NCI-H345 (cell line): Measurements from ENCODE around the gene ZFAND3.
"Not testable (repeated sequence)": the region's sequence is repeated elsewhere in the genome, so short reads cannot be mapped to it uniquely, and the experiment has no call there.

Experiments used
- DNase-seq: peaks from one replicate; lab custom pipeline; 2025; lab: John Stamatoyannopoulos, UW

Gene ZFAND3

GRCh38 chr6:37936906-37937305, 117.4 kb downstream of the ZFAND3 start:
- DNase-seq = no peak

DNA sequence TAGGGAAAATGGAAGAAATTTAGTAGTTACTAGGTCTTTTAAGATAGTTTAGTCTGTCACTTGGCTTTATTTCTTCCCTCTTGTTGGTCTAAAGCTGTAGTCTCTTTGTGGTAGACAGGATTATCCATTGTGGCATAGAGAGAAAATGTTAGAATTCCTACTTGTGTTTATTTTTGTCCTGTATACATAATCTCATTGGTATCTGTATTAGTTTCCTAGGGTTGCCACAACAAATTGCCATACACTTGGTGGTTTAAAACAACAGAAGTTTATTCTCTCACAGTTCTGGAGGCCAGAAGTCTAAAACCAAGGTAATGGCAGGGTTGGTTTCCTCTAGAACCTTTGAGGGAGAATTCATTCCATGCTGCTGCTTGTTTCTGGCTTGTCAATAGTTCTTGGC, 119.4 kb downstream of the ZFAND3 start:
- no peak for DNase-seq

DNA sequence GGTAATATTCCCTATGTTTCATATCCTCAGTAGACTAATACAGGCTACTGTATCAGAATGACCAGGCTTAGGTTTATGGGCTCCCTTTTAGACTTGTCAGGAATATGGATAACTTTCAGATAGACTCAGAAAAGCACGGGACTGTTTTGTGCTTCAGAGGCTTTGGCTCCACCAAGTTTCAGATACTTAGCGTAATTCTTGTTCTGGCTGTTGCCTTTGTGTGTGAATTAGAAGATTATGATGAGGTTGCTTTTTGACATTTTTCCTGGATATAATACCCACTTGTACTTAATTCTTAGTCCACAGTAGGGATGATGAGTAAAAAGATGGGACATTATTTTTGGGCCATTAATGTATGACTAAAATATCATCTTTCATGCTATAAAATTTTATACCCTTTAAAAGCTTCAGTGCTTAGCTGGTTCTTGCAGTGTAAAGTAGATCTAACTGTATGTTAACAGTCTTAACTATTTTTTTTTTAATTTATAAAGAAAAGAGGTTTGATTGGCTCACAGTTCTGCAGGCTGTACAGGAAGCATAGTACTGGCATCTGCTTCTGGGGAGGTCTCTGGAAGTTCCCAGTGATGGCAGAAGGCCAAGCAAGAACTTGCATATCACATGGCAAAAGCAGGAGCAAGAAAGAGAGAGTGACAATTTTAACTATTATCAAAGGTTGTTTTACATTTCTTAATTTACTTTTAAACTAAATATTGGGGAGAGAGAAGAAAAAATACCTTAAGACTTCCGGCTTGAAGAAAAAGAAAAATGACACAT, 120.7 kb downstream of the ZFAND3 start:
- no peak for DNase-seq

GRCh38 chr6:37941871-37942270, 122.3 kb downstream of the ZFAND3 start:
- DNase-seq = no peak

- DNase-seq = no peak
These were observed 123.3 kb downstream of the ZFAND3 start for GRCh38 chr6:37942606-37943376.

DNA sequence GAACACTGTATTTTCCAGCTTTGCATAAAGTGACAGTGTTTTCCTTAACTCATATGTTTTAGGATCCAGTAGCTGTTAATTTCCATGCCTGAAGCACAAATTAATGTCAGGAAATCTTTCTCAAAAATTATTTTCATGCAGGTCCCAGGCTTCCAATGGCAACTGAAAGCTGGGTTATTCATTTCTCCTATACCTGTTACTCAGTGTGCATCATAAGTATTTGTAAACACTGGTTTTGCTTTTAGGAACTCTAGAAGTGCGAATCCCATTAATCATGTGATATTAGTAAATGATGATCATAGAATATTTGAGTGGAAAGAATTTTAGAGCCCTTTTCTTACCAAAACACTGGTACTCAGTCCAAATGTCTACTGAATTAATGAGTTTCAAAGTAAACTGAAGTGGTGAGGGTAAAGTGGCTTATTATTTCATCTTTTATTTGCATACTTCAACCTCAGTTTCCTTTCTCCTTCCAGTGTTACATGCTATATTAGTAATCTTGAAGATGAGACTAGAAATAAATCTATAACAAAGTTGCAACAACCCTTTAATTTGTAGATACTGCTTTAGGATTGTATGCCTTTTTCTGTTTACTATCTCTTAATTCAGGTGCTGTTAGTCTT, 124.0 kb downstream of the ZFAND3 start:
- no peak for DNase-seq

DNA sequence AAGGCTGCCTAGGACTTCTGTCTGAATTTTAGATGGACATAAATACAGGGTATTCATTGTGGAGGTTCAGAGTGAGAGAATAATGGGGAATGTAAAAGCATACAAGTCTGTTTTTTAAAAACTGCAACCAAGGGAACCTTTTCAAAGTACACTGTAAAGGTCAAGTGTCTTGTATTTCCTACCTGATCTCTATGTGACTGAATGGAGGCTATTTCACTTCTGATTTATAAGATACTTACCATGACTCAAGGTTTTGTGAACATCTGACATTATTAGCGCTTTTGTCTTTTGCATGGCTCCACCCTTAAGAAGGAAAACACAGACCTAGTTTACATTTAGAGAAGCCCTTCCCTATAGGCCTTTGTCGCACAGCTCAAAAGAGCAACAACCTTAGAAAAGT, 126.5 kb downstream of the ZFAND3 start:
- peak; percentile 6 for DNase-seq

GRCh38 chr6:37947468-37947867, 127.9 kb downstream of the ZFAND3 start:
- DNase-seq = no peak

DNA sequence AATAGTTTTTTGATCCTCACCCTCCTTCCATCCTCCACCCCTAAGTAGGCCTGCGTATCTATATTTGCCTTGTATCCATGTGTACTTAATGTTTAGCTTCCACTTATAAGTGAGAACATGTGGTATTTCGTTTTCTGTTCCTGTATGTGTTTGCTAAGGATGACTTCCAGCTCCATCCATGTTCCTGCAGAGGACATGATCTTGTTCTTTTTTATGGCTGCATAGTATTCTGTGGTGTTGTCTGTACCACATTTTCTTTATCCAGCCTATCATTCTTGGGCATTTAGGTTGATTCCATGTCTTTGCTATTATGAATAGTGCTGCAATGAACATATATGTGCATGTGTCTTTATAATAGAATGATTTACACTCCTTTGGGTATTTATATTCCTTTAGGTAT, 129.1 kb downstream of the ZFAND3 start:
- DNase-seq = not testable (repeated sequence)

DNA sequence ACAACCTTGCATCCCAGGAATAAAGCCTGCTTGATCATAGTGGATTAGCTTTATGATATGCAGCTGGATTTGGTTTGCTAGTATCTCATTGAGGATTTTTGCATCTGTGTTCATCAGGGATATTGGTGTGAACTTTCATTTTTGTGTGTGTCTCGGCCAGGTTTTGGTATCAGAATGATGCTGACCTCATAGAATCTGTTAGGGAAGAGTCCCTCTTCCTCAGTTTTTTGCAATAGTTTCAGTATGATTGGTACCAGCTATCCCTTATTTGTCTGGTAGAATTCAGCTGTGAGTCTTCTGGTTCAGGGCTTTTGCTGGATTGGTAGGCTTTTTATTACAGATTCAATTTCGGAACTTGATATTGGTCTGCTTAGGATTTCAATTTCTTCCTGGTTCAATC, 132.5 kb downstream of the ZFAND3 start:
- no peak for DNase-seq

DNA sequence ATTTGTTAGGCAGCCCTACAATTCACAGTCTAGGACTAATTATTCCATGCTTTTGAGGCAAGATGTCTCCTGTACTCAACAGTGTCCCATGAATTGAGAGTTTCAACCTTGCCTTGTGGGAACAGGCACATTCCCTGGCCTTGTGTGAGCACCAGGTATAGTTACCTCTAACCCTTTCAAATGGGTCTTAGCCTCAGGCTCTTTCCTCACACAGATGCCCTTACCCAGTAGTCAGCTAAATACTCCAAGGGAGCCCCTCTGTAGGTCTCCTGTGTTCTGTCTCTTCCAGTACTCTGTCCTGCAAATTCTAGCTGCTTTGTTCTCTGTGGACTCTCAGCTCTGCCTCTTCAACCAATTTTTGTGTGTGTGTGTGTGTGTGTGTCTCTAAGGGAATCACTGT, 135.3 kb downstream of the ZFAND3 start:
- no peak for DNase-seq

GRCh38 chr6:37956711-37957275, 137.3 kb downstream of the ZFAND3 start:
- DNase-seq = no peak

DNA sequence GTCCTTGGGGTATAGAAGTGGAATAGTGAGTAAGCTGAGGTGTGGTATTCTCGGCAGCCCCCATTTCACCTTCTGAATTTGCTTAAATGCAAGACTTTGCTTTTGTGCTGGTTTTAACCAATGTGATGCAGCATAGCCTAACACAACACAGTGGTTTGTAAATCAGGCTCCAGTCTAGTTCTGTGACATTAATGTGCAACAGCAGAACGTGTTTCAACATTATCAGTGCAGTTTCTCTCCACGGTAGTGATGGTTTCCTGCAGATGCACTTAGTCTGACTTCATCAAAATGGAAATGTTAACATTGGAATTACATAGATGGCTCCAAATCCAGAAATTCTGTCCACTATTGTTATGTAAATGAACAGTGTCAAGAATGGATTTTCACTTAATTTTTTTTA, 139.5 kb downstream of the ZFAND3 start:
- DNase-seq = no peak

DNA sequence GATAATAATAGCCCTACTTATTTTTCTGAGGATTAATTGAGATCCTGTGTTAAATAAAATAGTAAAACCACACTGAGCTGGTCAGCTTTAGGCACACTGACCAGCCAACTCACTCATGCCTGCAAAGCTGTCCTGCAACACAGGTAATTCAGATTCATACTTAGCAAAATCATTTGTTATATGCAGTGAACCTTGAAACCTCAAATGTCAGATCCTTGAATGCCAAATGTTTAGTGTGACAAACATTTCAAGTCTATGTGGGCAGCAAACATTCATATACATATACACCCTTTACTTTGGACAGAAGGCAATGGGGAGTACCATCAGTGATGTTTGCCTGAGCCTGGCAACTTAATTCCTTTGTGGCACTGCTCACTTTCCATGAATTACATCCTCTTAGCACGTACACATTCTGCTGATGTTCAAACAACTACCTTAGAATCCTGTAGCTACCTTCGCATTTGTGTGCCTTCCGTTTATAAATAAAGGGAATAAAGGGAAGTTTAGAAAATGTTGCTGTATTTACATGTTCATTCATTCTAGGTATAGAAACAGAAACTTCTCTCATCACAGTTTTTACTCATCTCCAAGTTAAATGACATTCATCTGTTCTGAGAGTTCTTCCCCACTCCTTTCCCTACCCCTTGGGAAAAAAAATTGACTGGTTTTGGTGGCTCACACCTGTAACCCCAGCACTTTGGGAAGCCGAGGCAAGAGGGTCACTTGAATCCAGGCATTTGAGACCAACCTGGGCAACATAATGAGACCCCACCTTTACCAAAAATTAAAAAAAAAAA, 140.8 kb downstream of the ZFAND3 start:
- no peak for DNase-seq

DNA sequence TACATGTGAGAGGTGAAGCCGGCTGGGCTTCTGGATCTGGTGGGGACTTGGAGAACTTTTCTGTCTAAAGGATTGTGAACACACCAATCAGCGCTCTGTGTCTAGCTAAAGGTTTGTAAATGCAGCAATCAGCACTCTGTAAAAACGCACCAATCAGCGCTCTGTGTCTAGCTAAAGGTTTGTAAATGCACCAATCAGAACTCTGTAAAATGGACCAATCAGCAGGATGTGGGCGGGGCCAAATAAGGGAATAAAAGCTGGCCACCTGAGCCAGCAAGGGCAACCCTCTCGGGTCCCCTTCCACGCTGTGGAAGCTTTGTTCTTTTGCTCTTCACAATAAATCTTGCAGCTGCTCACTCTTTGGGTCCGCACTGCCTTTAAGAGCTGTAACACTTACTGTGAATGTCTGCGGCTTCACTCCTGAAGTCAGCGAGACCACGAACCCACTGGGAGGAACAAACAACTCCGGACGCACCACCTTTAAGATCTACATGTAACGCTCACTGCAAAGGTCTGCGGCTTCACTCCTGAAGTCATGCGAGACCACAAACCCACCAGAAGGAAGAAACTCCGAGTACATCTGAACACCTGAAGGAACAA, 143.1 kb downstream of the ZFAND3 start:
- not testable (repeated sequence) for DNase-seq

- DNase-seq = no peak
These were observed 146.6 kb downstream of the ZFAND3 start for GRCh38 chr6:37965964-37966676.

- no peak for DNase-seq
These were observed 147.3 kb downstream of the ZFAND3 start for GRCh38 chr6:37966801-37967200.

GRCh38 chr6:37967651-37968050, 148.1 kb downstream of the ZFAND3 start:
- no peak for DNase-seq

DNA sequence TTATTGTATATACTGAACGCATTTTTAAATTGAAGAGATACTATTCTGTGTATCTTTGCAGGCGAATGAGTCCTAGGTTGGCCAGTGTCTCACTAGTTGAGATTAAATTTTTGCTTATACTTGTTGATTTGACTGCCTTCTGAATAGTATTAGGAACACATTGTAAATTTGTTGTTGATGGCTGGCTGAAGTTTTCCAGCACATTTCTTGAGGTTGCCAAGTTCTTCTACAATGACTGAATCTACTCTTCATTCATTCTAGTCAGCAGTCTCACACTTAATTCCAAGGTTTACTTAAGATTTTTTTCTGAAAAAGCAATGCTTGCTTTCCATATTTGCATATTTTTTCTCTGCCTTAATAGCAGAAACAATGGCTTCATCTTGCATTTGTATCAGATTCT, 151.7 kb downstream of the ZFAND3 start:
- no peak for DNase-seq

- DNase-seq = no peak
These were observed 152.3 kb downstream of the ZFAND3 start for GRCh38 chr6:37971711-37972390.
